HEK293T (cell line): ENCODE measurements around the gene LMOD1.

ENCODE experiments used
- CTCF ChIA-PET: fragments of 350-600 bp; formaldehyde crosslinking; extraction: SDS; loops from one replicate; lab custom pipeline; 2021; ENCODE audit warnings: antibody characterized with exemption, inconsistent platforms; lab: Yijun Ruan, JAX
- POLR2A ChIA-PET: fragments of 350-600 bp; formaldehyde crosslinking; extraction: SDS; loops from one replicate; lab custom pipeline; 2020; ENCODE audit warnings: antibody characterized with exemption, inconsistent platforms; lab: Yijun Ruan, JAX
- DNase-seq: peaks from one replicate; pipeline ENCODE4 v3.0.0; 2012; ENCODE audit warnings: mixed read lengths; ENCODE audit errors: extremely low spot score
- ARNT ChIP-seq: fragments of 450-650 bp; IDR thresholded peaks from 2 replicates; pipeline ENCODE4 v1.6.1; 2017; ENCODE audit warnings: mild to moderate bottlenecking
- BHLHE40 ChIP-seq: fragments of 450-650 bp; IDR thresholded peaks from 2 replicates; pipeline ENCODE4 v1.6.1; 2016; ENCODE audit warnings: mild to moderate bottlenecking, moderate library complexity, borderline replicate concordance
- CTBP1 ChIP-seq: fragments of 450-650 bp; IDR thresholded peaks from 2 replicates; pipeline ENCODE4 v1.6.1; 2016; ENCODE audit warnings: borderline replicate concordance
- ELF4 ChIP-seq: fragments of 450-650 bp; IDR thresholded peaks from 2 replicates; pipeline ENCODE4 v1.6.1; 2017; ENCODE audit warnings: antibody characterized with exemption
- FOXA1 ChIP-seq: fragments of 450-650 bp; IDR thresholded peaks from 2 replicates; pipeline ENCODE4 v1.6.1; 2016; ENCODE audit warnings: mild to moderate bottlenecking
- FOXK2 ChIP-seq: fragments of 450-650 bp; IDR thresholded peaks from 2 replicates; pipeline ENCODE4 v1.6.1; 2016; ENCODE audit warnings: mild to moderate bottlenecking
- FOXM1 ChIP-seq: fragments of 450-650 bp; IDR thresholded peaks from 2 replicates; pipeline ENCODE4 v1.6.1; 2017; ENCODE audit warnings: mild to moderate bottlenecking, borderline replicate concordance
- HDGF ChIP-seq: fragments of 450-650 bp; IDR thresholded peaks from 2 replicates; pipeline ENCODE4 v1.6.1; 2017; ENCODE audit warnings: antibody characterized with exemption, borderline replicate concordance
- L3MBTL2 ChIP-seq: fragments of 450-650 bp; conservative IDR thresholded peaks from 2 replicates; pipeline ENCODE4 v1.6.1; 2016; ENCODE audit warnings: mild to moderate bottlenecking
- LEF1 ChIP-seq: fragments of 450-650 bp; IDR thresholded peaks from 2 replicates; pipeline ENCODE4 v1.6.1; 2017; ENCODE audit warnings: mild to moderate bottlenecking, borderline replicate concordance
- NFRKB ChIP-seq: fragments of 450-650 bp; IDR thresholded peaks from 2 replicates; pipeline ENCODE4 v1.6.1; 2016; ENCODE audit warnings: mild to moderate bottlenecking, moderate library complexity
- PKNOX1 ChIP-seq: fragments of 450-650 bp; IDR thresholded peaks from 2 replicates; pipeline ENCODE4 v1.6.1; 2016
- SP1 ChIP-seq: fragments of 450-650 bp; IDR thresholded peaks from 2 replicates; pipeline ENCODE4 v1.6.1; 2017
- SUZ12 ChIP-seq: fragments of 450-650 bp; IDR thresholded peaks from 2 replicates; pipeline ENCODE4 v1.6.1; 2016; ENCODE audit warnings: mild to moderate bottlenecking
- TARDBP ChIP-seq: fragments of 450-650 bp; IDR thresholded peaks from 2 replicates; pipeline ENCODE4 v1.6.1; 2016
- ZNF384 ChIP-seq: fragments of 450-650 bp; IDR thresholded peaks from 2 replicates; pipeline ENCODE4 v1.6.1; 2016

The LMOD1 gene

GRCh38 chr1:201955009-201955728, 8.8 kb upstream of the LMOD1 start, which contains the start of gene TIMM17A:
Gene TIMM17A, plus strand, starts transcription at chr1:201955503. Its CDS starts 24 bp downstream, at chr1:201955527.
- peak; percentile 98 for DNase-seq
- no peak for TF ChIP-seq FOXA1
- no peak for TF ChIP-seq ARNT
- peak; percentile 90 for TF ChIP-seq ELF4
- no peak for TF ChIP-seq FOXM1
- TF ChIP-seq TARDBP = peak; percentile 98
- no peak for TF ChIP-seq ZNF384
- TF ChIP-seq SUZ12 = no peak
- no peak for TF ChIP-seq LEF1
- no peak for TF ChIP-seq BHLHE40
- no peak for TF ChIP-seq CTBP1
- peak; percentile 73 for TF ChIP-seq L3MBTL2
- ChIA-PET POLR2A (interaction anchor here (0.6 to 3.1 kb wide), 6 partner anchors 9 to 69 kb away, joined by 3 to 22 read pairs (median 6); partner anchors contain the start of genes LMOD1 and RNPEP), CTCF (interaction anchor here (1.0 kb wide), 1 partner anchor 9 kb away, joined by 3 read pairs; the partner anchor contains the start of gene LMOD1)

GRCh38 chr1:201954263-201955008, 8.1 kb upstream of the LMOD1 start:
- no peak for DNase-seq
- ChIA-PET CTCF (interaction anchor here (0.6 kb wide), 1 partner anchor 40 kb away, joined by 4 read pairs; no protein-coding TSS in a partner anchor), POLR2A (interaction anchor here (0.6 to 3.1 kb wide), 9 partner anchors 8 to 72 kb away, joined by 3 to 22 read pairs (median 4); partner anchors contain the start of genes LMOD1 and RNPEP)
- TF ChIP-seq ELF4 (no peak), BHLHE40 (no peak), PKNOX1 (peak; percentile 29; the same call in 1 of the 2 replicates), ZNF384 (peak; percentile 37), NFRKB (no peak)

- no peak for DNase-seq
- ChIA-PET POLR2A (interaction anchor here (0.5 to 1.1 kb wide), 2 partner anchors 120 to 1229 kb away, joined by 3 read pairs; no protein-coding TSS in a partner anchor), CTCF (interaction anchor here (1.8 kb wide), 1 partner anchor 54 kb away, joined by 4 read pairs; no protein-coding TSS in a partner anchor)
- no peak for TF ChIP-seq TARDBP
- no peak for TF ChIP-seq FOXK2
- no peak for TF ChIP-seq LEF1
- TF ChIP-seq FOXA1 = no peak
- TF ChIP-seq ELF4 = no peak
- no peak for TF ChIP-seq L3MBTL2
- TF ChIP-seq ZNF384 = no peak
- no peak for TF ChIP-seq NFRKB
- TF ChIP-seq SP1 = no peak
- TF ChIP-seq PKNOX1 = no peak
- no peak for TF ChIP-seq BHLHE40
- no peak for TF ChIP-seq FOXM1
Measured at GRCh38 chr1:201949491-201949890, 3.1 kb upstream of the LMOD1 start.

- ChIA-PET POLR2A (no interaction called here), CTCF (no interaction called here)
- TF ChIP-seq FOXM1 (no peak), FOXA1 (no peak), LEF1 (no peak), TARDBP (no peak), FOXK2 (no peak), HDGF (no peak), NFRKB (no peak), CTBP1 (no peak), ARNT (no peak), ZNF384 (no peak), L3MBTL2 (no peak), BHLHE40 (no peak), ELF4 (no peak)
- no peak for DNase-seq
Measured at GRCh38 chr1:201947697-201948008, 1.3 kb upstream of the LMOD1 start.

- POLR2A ChIA-PET = interaction anchor here (1.4 to 2.6 kb wide), 3 partner anchors 9 to 50 kb away, joined by 4 to 22 read pairs (median 9); partner anchors contain the start of genes RNPEP and TIMM17A
- CTCF ChIA-PET = interaction anchor here (0.9 to 2.5 kb wide), 4 partner anchors 10 to 50 kb away, joined by 3 to 17 read pairs (median 4); no protein-coding TSS in a partner anchor
- TF ChIP-seq FOXM1 (no peak), CTBP1 (no peak), PKNOX1 (no peak), FOXK2 (no peak), ARNT (no peak), NFRKB (no peak), BHLHE40 (no peak), ELF4 (no peak), ZNF384 (no peak), FOXA1 (no peak), SP1 (no peak), HDGF (no peak), TARDBP (no peak), L3MBTL2 (no peak), SUZ12 (no peak), LEF1 (no peak)
- no peak for DNase-seq
Measured at GRCh38 chr1:201945863-201946223, 505 bp downstream of the LMOD1 start.
